ENCODE data around the gene ZNF268. TPM values are rescaled to one million over a fixed set of nuclear protein-coding genes. Genes with fewer than 3 reads are reported as not detected.

Gene ZNF268
- total RNA-seq, 4 donors from 2014 or later = 7.1 to 24.6 (median 15.4) TPM

DNA sequence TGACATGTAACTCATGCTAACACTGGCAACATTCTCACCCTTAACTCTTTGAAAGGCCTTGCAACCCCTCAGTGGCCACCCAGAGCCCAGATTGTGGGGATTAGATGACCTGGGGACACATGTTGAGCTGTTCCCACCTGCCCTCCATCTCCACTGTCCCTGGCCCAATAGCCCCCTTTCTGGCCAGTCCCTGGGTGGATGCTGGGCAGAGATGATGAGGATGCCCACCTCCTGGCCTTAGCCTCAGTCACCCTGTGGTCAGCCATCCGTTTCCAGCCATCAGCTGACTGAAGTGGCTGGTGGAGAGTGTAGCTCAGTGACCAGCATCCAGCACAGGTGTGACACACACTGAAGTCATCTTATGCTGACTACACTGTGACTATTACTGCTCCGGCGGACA, 49.7 kb downstream of the ZNF268 start:
- TF ChIP-seq, protein P1, sequence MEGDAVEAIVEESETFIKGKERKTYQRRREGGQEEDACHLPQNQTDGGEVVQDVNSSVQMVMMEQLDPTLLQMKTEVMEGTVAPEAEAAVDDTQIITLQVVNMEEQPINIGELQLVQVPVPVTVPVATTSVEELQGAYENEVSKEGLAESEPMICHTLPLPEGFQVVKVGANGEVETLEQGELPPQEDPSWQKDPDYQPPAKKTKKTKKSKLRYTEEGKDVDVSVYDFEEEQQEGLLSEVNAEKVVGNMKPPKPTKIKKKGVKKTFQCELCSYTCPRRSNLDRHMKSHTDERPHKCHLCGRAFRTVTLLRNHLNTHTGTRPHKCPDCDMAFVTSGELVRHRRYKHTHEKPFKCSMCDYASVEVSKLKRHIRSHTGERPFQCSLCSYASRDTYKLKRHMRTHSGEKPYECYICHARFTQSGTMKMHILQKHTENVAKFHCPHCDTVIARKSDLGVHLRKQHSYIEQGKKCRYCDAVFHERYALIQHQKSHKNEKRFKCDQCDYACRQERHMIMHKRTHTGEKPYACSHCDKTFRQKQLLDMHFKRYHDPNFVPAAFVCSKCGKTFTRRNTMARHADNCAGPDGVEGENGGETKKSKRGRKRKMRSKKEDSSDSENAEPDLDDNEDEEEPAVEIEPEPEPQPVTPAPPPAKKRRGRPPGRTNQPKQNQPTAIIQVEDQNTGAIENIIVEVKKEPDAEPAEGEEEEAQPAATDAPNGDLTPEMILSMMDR (IDR thresholded peaks at IDR 0.05) = no peak
- no peak for TF ChIP-seq POLR2A (IDR thresholded peaks at IDR 0.05)
- no peak overlapping the region for H3K4me3 ChIP-seq (ENCODE audit: low read depth, poor library complexity, severe bottlenecking)
- intact Hi-C loops (cut with DNase I; ENCODE audit: low total_unique reads) = no loop called here
- peak in 1 of 2 donors; percentile 23 for DNase-seq (ENCODE audit: low spot score in 2 of 2)
- WGBS, 2 donors = 73 to 77% methylated on average over 3 of the region's 3 CpGs

DNA sequence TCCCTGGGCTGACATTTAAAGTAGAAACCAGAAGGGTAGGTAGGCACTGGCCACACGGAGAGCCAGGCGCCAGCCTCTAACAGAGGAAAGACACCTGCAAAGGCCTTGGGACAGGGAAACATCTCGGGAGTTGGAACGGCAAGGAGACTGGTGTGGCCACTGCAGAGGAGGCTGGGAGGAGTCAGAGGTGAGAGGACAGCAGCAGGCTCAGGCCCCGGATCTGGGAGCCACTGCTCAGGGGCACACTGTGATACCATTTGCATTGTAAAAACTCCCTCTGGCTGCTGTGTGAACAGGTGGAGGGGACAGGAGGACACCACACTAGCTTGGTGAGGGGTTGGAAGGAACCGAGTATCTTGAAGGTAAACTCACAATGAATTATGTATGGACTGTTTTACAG, 51.7 kb downstream of the ZNF268 start:
- no peak overlapping the region for H3K4me3 ChIP-seq (ENCODE audit: low read depth, poor library complexity, severe bottlenecking)
- WGBS, 2 donors = 85 to 86% methylated on average over 6 of the region's 6 CpGs
- no peak for TF ChIP-seq POLR2A (IDR thresholded peaks at IDR 0.05)
- TF ChIP-seq, protein P1 (IDR thresholded peaks at IDR 0.05) = no peak
- peak in 1 of 2 donors; percentile 59 for DNase-seq (ENCODE audit: low spot score in 2 of 2)
- intact Hi-C loops (cut with DNase I; ENCODE audit: low total_unique reads) = no loop called here

DNA sequence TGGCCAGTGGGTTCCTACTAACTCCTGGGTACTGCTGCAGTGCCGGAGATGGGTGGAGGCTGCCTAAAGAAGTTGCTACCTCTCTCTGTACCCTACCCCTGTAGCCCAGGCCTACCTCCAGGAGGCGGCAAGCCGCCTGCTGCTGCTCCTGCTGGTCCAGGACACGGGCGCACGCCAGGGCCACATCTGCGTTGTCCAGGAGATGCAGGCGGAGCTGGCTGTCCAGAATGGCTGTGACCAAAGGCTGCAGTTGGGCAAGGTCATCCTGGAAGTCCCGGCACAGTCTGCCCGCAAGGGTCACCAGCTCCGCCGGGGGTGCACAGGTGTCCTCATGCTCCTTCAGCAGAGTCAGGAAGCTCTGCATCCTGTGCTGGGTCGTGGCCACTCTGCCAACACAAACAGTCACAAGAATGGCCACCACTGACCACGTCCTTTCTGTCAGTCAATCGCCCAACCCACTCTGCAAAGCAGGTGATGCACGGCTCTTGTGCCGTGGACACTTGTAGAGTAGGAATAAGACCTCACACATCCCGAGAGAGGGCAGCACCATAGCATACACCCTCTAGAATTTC, 52.8 kb downstream of the ZNF268 start:
- no peak overlapping the region for H3K4me3 ChIP-seq (ENCODE audit: low read depth, poor library complexity, severe bottlenecking)
- DNase-seq (ENCODE audit: low spot score in 2 of 2) = peak in 1 of 2 donors; percentile 74
- intact Hi-C loops (cut with DNase I; ENCODE audit: low total_unique reads) = no loop called here
- 83 to 87% methylated on average over 13 to 16 of the region's 18 CpGs for WGBS, 2 donors
- TF ChIP-seq, protein P1 (IDR thresholded peaks at IDR 0.05) = no peak
- TF ChIP-seq POLR2A (IDR thresholded peaks at IDR 0.05) = no peak

DNA sequence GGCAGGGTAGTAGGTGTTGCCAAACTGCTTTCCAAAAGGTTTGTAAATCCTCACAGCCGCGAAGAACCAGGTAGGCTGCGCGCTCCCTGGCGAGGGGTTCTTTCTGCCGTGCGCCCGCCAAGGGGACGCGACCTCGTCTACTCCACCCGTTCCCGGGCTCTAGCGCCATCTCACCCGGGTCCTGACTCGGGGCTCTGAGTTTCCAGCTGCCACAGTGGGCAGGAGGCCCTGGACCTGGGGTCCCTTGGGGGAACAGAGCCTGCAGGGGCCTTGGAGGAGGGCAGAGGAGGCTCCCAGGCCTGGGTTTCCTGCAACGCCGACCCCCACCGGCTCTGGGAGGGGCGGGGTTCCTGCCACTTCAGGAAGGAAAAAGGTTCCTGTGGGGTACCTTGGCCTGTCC, 53.7 kb downstream of the ZNF268 start:
- 61 to 67% methylated on average over 18 of the region's 20 CpGs for WGBS, 2 donors
- no peak overlapping the region for H3K4me3 ChIP-seq (ENCODE audit: low read depth, poor library complexity, severe bottlenecking)
- DNase-seq (ENCODE audit: low spot score in 2 of 2) = no peak
- TF ChIP-seq, protein P1 (IDR thresholded peaks at IDR 0.05) = no peak
- no peak for TF ChIP-seq POLR2A (IDR thresholded peaks at IDR 0.05)
- intact Hi-C loops (cut with DNase I; ENCODE audit: low total_unique reads) = no loop called here

DNA sequence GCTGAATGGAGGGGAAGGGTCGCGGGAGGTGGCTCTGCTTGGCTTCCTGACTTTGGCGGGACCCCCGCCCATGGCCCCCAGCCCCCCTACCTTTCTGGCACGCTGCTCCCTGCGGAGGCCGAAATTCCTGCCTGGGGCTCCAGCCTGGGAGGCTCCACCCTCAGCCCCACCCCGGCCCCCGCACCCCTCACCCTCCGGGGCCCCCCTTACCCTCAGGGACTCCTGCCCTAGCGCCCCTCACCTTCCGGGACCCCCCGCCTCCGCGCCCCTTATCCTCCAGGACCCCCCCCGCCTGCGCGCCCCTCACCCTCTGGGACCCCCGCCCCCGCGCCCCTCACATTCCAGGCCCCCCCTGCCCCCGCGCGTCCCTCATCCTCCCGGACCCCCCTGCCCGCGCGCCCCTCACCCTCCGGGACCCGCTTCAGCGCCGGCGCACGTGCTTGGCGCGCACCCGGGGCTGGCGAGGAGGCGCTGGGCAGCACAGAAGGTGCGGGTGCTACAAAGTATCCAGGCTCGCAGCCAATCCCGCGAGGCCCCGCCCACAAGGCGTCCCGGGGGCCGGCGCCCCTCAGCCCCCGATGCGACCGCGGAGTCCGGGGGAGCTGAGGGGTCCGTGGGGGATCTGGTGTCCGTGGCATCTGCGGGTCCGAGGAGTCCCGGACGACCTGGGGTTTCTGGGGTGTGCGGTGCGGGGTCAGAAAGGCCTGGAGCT, 54.3 kb downstream of the ZNF268 start, which contains the start of gene ANHX:
TSS of gene ANHX (minus strand) at position 477 of the 712 bp plus-strand sequence. CDS start 1,521 bp downstream, outside the sequence.
- no peak for DNase-seq (ENCODE audit: low spot score in 2 of 2)
- TF ChIP-seq POLR2A (IDR thresholded peaks at IDR 0.05) = no peak
- TF ChIP-seq, protein P1 (IDR thresholded peaks at IDR 0.05) = no peak
- no peak within 1 kb of the TSS for H3K4me3 ChIP-seq (ENCODE audit: low read depth, poor library complexity, severe bottlenecking)
- WGBS, 2 donors = 46 to 56% methylated on average over 37 to 47 of the region's 61 CpGs
- intact Hi-C loops (cut with DNase I; ENCODE audit: low total_unique reads) = no loop called here
